CD4-positive, alpha-beta T cell treated with Interleukin-10 for 1 hour (primary cell): Measurements from ENCODE around the gene ASB2.

ENCODE experiments used
- DNase-seq: peaks from one replicate; pipeline ENCODE4 v3.0.0-alpha.2; 2020

The ASB2 gene, protein sequence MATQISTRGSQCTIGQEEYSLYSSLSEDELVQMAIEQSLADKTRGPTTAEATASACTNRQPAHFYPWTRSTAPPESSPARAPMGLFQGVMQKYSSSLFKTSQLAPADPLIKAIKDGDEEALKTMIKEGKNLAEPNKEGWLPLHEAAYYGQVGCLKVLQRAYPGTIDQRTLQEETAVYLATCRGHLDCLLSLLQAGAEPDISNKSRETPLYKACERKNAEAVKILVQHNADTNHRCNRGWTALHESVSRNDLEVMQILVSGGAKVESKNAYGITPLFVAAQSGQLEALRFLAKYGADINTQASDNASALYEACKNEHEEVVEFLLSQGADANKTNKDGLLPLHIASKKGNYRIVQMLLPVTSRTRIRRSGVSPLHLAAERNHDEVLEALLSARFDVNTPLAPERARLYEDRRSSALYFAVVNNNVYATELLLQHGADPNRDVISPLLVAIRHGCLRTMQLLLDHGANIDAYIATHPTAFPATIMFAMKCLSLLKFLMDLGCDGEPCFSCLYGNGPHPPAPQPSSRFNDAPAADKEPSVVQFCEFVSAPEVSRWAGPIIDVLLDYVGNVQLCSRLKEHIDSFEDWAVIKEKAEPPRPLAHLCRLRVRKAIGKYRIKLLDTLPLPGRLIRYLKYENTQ

DNA sequence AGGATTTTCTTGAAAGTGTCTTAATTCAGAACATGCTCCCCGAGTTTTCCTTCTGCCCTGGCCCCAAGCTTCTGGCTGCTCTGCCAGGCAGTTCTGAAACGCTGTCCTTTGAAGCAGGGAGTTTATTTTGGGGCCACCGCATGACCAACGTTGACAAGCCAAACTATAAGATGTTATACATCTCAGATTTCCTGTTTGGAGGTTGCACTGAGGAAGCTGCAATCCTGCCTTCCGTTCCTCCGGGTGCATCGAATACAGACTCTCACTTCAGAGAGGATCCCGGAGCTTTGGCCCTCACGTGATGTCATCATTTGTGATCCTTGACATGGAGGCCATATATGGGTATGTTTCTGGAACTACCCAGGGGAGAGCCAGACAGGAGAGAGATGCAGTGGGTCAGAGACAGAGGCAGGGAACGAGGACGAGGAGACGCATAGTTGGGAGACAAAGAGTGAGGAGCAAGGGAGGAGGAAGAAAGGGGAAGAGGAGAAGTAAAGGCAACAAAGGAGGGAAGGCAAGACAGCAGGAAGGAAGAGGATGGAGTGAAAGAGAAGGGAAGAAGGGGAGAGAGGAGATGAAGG is at the start of gene ASB2:
Gene ASB2, minus strand, starts transcription at position 94 of the 581 bp plus-strand sequence. CDS start 12,031 bp downstream, outside the sequence.
- DNase-seq: no peak

DNA sequence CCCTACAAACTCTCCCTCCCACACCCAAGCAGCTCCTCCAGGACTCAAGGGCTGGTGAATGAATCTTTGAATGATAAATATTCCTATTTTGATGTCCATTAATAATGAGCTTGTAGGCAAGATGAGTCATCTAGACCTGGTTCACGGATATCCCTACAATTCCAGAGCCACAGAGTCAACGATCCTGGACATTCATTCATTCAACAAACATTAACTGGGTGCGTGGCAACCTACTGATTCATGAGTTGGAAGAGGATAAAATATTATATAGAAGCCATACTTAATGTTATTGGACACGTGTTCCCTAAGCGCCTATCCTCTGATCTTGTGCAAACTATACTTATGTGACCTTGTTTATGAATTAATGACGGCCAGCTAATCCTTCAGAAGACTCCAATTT is 49.4 kb upstream of the ASB2 start:
- DNase-seq: no peak

DNA sequence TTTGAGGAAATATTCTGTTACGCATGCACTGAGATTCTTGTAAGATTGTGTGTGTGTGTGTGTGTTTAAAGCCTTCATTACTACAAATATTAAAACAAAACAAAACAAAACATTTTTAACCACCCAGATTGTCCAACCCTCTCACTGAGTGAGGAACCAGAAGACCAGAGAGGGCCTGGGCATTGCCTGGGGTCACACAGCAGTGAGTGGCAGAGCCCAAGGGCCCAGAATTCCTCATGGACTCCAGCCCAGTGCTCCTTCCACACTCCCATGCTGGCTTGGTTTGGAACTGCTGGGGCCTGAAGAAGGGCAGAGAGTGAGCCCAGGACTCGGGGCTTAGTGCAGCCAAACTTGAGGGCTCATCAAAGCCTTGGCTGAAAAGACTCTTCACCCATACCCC is 48.2 kb upstream of the ASB2 start:
- no peak for DNase-seq

DNA sequence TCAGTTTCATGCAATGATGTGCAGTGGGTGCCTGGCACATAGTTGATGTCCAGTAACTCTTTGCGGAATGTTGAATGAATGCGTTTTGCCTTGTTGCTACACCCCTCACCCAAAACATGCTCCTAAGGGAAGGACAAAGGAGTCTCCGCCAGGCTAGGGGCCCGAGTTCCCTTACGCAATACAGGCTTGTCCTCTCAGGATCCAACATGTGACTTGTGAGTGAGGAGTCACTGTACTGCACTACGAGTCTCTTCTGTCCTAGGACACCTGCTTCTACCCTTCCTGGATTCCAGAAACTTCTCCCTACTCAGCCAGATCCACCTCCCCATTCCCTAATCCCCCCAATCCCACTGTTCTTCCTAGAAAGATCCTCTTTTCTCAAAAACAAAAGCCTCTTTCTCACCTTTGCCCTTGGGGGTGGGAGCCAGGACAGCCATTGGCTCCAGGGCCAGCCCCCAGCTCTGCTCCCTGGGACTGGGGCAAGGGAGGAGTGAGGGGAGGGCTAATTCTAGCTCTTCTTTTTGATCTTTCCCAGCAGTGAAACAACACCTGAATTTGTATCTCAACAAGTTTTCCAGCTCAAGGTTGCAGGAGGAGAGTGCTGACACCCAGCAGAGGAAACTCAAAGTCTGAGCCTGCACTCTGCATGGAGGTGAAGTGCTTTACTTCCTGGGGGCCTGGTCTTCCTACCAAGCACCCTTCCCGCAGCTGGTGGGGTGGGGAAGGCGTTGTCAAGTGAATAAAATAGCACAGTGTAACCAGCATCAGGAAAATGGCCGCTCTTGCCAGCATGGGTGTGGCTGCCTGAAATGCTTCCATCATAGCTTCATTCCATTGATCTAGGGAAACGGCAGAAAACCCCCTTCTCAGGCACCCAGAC is 46.4 kb upstream of the ASB2 start:
- no peak for DNase-seq

DNA sequence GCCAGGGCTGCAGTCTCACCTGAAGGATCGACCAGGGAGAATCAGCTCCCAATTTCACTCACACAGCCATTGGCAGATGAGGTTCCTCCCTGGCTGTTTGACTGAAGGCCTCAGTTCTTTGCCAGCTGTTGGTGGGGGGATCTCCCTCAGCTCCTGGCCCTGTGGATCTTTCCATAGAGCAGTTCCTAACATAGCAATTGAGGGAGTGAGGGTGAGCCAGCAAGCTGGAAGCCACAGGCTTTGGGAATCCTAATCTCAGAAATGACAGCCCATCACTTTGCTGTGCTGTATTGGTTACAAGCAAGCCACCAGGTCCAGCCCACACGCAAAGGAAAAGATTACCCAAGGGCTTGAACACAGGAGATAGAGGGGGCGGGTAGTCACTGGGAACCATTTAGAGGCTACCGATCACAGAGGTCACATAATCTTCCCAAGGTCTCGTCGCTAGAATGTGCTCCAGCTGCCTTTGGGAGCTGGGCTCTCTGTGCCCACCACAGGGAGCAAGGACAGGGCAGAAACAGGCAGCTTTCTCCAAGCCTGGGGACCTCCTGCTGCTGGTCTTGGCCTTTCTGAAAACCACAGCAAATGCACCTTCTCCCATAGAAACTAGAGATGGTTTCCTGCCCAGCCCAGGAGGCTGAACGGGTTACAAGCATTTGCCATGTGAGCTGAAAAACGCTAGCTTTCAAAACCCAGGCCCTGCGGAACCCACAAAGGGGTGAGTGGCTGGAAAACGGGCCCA is 45.2 kb upstream of the ASB2 start:
- no peak for DNase-seq

DNA sequence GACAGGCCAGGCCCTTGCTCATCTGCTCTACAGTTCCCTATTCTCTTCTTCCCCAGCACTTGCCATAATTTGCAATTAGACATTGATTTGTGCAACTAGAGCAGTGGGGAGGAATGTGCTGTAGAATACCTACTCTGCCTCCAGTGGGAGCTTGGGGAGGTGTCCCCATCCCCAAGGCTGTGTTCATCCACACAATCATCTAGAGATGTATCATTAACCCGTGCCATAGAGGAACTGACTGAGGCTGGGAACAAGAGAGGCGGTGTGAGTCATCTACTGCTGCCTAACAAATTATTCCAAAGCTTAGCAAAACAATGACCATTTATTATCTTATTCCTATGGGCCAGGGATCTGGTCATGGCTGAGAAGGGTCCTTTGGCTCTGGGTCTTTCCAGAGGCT is 44.6 kb upstream of the ASB2 start:
- DNase-seq: no peak

DNA sequence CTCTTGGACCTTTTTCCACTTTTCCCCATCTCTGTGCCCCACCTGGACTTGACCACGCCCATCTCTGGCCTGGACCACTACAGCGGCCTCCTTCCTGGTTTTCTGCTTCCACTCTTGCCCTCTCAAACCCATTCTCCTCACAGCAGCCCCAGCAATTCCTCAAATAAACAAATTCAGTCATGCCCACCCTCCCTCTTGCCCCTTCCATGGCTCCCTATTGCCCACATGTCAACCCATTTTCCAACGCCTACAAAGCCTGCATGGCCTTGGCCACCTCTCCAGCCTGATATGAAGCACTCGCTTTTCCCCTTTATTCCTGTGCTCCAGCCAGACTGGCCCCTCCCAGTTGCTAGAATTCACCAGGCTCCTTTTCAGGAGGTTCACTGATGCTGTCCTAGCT is 43.9 kb upstream of the ASB2 start:
- no peak for DNase-seq

DNA sequence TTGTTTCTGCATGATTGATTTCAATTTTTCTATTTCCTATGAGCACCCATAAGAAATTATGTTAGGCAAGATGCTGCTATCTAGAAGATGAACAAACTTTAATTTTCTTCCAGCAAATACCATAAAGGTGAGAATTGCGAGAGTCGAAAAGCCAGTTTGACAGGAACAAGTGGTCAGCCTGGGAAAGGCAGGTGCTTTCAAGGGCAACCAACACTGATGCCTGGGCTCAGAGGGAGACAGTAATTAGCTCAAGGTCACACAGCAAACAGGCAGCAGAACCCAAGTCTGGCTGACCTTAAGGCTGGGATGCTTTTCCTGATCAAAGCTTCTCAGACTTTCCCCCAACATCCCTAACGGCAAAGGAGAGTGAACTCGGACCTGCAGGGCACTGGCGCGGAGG is 43.0 kb upstream of the ASB2 start:
- no peak for DNase-seq

DNA sequence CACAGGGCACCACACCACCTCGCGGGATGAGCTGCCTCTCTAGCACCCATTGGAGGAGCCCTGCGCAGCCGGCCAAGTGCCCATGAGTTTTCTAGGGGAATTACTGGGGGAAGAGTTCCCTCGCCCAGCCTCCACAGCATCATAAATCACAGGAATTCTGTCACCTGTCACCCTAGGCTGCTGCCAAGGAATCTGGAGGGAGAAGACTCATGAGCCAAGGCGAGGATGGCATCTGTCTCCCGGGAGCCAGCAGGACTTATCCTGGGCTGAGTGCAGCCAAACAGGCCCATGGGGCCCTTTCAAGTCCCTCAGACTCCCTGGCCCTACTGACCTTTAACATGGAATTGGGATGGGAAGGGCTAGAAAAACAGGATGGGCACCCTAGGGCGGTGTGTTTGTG is 41.9 kb upstream of the ASB2 start:
- no peak for DNase-seq

DNA sequence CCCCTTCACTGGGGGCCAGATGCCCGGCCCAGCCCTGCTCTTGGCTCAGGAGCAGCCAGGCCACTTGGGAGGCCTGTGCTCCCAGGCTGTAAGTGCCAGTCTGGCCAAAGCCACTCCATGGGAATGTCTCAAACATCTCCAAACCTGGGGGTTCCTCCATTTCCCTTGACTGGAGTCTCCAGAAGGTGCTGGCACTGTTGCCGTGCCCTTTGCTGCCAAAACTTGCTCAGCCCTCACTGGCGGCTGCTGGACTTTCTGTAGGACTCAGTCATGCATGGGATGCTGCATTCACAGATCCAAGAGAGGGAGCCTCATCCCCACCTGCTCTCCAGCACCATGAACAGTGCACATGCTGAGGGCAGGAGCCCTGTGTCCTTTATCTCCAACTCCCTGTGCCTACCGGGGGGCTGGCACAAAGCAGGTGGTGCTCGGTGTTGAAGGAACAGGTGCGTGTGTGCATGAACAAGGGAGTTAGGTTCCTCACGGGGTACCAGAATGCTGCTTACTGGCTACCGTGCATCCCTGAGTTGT is 40.1 kb upstream of the ASB2 start:
- DNase-seq: no peak

DNA sequence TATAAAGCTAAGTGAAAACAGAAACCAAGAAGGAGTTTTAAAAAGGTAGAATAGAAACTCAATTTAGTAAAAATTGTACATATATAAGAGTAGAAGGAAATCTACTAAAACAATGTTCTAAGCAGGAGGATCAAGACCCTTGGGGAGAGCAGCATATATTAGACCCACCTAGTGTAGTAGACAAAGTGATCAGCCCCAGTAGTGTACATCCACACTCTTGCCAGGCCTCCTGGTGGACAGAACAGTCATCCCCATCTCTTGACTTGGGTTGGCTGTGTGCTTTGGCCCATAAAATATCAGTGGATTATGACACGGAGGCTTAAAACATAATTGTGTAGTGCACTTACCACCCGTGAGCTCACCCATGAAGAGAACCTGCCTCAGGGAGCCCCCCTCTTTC is 38.9 kb upstream of the ASB2 start:
- DNase-seq: no peak

DNA sequence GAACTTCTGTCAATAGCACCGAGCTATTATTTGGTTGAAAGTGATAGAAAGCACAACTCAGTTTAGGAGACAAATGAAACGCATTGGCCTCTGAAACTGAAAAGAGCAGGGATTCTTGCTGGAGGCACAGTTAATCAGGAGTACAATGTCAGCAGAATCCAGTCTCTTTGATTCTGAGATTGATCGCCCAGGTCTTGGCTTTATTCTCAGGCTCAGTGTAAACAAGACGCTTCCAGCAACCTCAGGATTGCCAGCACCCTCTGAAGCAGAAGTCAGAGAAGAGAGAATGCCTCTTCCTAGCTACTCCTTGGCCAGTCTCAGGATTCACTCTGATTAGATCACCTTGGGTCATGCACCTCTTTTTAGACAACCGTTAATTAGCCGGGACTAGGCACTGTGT is 38.0 kb upstream of the ASB2 start:
- DNase-seq: no peak

DNA sequence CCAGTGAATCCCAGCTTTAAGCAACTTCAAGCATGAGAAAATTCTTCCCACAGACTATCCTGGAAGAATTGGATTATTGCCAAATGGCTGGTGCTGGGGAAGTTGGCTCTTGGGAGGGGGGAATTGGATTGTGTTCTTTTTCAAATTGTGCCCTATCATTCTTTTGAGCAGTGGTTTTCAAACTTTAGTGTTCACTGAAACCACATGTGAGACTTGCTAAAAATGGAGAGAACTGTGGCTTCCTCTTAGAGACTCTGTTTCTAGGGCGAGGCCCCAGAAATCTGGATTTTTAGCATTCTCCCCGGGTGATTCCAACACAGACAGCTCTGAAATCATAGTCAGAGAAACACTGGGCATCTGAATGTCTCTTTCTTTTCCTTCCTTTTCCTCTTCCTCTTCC is 35.4 kb upstream of the ASB2 start:
- DNase-seq: peak; percentile 55

DNA sequence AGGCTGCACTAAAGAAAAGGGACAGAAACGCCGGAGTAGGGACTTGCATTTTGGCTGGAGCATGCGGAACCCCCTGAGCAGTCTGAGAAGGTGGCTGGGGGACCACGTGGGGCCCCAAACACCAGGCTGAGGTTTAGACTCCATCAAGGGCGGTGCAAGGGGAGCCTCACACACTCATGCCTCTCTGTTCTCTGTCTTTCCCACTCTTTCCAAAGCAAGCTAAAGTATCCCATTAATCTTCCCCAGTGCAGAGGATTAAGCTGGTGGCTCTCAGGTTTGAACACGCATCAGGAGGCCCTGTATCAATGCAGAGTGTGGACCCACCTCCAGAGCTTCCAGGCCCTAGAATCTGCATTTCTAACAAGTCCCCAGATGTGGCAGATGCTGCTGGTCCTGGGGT is 34.3 kb upstream of the ASB2 start:
- DNase-seq: no peak

DNA sequence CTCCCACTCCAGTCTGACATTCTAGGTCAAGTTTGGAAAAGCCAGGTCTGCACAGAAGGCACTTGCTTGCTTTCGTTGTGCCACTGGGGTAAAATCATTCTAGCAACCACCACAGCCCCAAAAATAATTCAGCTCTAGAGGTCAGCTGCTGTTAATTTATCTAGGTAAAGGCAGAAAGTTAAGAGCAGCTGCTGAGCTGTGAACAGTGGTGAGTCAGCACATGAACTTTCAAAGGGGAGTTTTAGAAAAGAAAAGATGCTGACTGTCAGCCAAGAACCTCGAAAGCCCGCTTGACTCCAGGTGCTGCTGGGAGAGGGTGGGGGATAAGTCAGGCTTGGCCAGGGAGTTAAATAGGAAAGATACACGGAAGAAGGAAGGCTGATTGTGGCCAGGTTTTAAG is 33.4 kb upstream of the ASB2 start:
- DNase-seq: no peak

DNA sequence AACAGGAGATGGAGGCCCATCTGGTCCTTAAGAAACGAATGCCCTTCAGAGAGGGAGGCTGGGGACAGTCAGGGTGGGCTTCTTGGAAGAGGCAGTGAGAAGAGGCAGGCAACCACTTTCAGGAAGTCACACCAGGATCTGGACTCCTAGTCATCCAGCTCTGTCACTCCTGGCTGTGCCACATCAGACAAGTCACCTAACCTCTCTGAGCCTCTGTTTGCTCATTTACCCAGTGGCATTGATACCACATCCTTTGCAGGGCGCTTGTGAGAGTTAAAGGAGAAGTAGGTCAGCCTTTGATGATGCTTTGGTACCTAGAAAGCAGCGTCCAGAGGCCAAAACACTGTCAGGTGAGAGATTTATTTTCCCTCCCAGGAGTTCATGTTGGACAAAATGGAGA is 31.9 kb upstream of the ASB2 start:
- DNase-seq: peak; percentile 22

DNA sequence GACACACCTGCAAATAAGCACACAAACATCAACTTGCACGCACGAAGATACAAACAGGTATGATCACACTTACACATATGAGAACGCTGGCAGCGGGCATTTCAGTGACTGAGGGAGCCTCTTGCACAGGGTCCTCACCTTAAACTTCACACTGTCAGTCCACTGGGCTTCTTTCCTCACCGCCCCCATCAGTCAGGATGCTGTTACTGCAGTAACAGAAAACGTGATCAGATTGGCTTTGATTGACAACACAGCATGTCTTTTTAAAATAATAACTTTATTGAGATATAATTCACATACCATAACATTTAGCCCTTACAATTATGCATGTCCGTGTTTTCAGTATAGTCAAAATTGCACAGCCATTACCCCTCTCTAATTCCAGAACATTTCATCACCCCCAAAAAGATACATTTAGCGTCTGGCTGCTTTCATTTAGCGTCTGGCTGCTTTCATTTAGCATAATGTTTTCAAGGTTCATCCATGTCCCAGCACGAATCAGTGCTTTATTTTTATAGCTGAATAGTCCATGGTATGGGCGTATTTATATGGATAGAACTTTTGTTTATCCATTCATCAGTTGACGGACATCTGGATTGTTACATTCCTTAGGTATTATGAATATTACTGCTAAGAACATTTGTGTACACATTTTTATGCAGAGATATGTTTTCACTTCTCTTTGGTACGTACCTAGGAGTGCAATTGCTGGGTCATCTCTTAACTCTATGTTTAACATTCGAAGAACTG is 29.1 kb upstream of the ASB2 start:
- peak; percentile 33 for DNase-seq

DNA sequence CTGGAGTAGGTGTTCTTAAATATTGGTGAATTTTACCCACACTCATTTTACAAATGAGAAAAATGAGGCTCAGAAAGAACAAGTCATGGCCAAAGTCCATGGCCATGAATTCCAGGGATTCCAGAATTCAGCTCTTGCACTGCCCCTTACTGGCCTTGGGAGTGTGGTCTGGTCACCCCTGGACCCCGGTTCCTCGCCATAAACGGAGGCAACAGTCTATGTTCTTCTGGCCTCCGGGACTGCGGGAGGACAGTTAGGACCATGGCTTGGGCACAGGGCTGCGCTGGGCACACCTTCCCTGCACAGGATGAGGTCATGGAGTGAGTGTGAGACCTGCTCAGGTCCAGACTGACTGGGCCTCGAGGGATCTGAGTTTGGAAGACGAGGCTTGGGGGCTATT is 27.6 kb upstream of the ASB2 start:
- no peak for DNase-seq

DNA sequence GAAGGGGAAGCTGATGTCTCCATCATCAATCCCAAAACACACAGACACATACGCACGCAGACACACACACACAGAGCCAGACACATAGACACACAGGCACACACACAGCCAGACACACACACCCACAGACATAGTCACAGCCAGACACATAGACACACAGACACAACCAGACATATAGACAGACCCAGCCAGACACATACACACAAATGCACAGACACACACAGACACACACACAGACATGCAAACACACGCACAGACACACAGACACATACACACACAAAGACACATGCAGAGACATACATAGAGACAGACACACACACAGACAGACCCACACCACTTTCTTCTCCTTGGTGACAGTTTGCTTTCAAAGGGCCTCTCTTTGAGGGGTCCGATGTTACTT is 27.0 kb upstream of the ASB2 start:
- no peak for DNase-seq

DNA sequence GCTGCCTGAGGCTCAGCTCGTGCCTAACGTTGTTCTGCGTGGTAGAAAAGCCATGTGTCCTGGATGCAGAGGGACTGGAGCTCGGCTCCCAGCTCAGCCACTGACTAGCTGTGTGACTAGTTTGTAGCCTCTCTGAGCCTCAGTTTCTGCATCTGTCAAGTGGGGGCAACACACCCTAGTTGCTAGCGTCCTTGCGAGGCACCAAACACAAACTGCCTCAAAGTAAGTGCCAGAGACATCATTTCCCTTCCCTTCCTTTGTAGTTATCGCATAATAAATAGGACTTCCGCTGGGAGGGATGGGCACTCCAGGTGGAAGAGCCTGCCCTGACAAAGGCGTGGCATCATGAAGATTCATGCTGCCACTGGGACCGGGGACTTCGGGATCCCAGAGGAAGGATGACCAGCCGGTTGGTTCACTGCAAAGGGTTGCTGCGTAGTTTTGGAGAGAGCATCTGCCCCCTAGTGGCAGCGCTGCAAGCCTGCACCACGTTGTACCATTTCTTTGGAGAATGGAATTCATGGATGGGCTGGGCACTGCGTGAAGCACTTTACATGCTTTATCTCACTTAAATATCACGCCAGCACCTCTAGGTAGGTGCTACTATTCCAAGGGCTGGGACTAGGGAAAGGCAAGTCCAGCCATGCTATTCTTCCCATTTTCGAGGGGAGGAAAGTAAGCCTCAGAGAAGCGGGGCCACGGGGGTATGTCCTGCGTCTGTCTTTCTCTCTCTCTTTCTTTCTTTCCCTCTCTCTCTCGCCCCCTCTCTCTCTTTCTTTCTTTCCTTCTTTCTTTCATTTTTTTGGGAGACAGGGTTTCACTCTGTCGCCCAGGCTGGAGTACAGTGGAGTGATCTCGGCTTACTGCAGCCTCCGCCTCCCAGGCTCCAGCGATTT is 25.4 kb upstream of the ASB2 start:
- DNase-seq: peak; percentile 63

DNA sequence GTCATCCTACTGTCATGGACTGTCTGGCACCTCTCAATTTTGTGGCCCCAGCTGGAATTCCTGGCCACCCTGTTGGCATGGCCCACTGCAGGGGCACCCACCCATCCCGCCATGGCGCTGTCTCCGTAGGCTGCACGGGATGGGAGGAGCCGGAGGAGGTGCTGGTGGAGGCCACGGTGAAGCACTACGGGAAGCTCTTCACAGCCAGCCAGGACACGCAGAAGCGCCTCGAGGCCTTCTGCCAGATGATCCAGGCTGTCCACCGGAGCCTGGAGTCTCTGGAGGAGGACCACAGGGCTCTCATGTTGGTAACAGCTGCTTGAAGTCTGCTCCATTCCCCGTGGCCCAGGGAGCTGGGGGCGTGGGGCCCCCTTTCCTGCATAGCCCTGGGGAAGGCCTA is 24.6 kb upstream of the ASB2 start:
- DNase-seq: no peak
